Vagina (tissue), 2 donors: ENCODE data around the gene IL18BP. TPM values are rescaled to one million over a fixed set of nuclear protein-coding genes. Genes with fewer than 3 reads are reported as not detected.

Source experiments
- DNase-seq, 2 donors: peaks; one replicate each; pipeline ENCODE4 v3.0.0-alpha.2; 2017; ENCODE audit errors: extremely low spot score in 2 of 2
- H3K27ac ChIP-seq: fragments of 200-600 bp; sonication (generic); one replicate; pipeline ENCODE4 v1.5.1; 2019
- H3K27me3 ChIP-seq: fragments of 200-600 bp; sonication (generic); one replicate; pipeline ENCODE4 v1.5.1; 2019
- H3K36me3 ChIP-seq, 2 donors: fragments of 200-600 bp; sonication (generic); one replicate each; pipeline ENCODE4 v1.5.1; 2017 to 2019
- H3K4me1 ChIP-seq: fragments of 200-600 bp; sonication (generic); one replicate; pipeline ENCODE4 v1.5.1; 2019
- H3K4me3 ChIP-seq, 2 donors: fragments of 200-600 bp; sonication (generic); 1 replicate in 1 of 2; 2 replicates in 1 of 2; pipeline ENCODE4 v1.5.1; 2016 to 2019
- H3K9me3 ChIP-seq: fragments of 200-600 bp; sonication (generic); one replicate; pipeline ENCODE4 v1.5.1; 2019
- CTCF ChIP-seq, 3 experiments: fragments of 450-650 bp in 2 of 3; fragments of 200-600 bp in 1 of 3; sonication (generic) in 1 of 3; IDR thresholded peaks; one replicate each; pipeline ENCODE4 v1.5.1; 2017 to 2019; ENCODE audit warnings: antibody characterized with exemption in 3 of 3, mild to moderate bottlenecking in 2 of 3, moderate library complexity in 2 of 3
- POLR2A ChIP-seq, 2 donors: fragments of 450-650 bp; IDR thresholded peaks; one replicate each; pipeline ENCODE4 v1.6.1; 2017; ENCODE audit warnings: antibody characterized with exemption in 2 of 2, mild to moderate bottlenecking in 2 of 2, moderate library complexity in 2 of 2
- POLR2AphosphoS5 ChIP-seq, 2 donors: sonication (generic); formaldehyde crosslinking; IDR thresholded peaks; one replicate each; pipeline ENCODE4 v1.9.0; 2017; ENCODE audit warnings: antibody characterized with exemption in 2 of 2, mild to moderate bottlenecking in 2 of 2, low read depth in 1 of 2; ENCODE audit not compliant: insufficient read depth in 1 of 2
- intact Hi-C: fragments of 100-400 bp; cut with DNase I; formaldehyde crosslinking; loops from one replicate; pipeline ENCODE4 v1.15.1; 2023
- total RNA-seq: library from RNA; depleted of rRNA; stranded (reverse); fragments of >200 nt; gene quantifications from one replicate; pipeline ENCODE4 v1.2.3, GENCODE V29; 2016

The IL18BP gene
- total RNA-seq, 1 donor from 2014 or later = 2.7 TPM

- no peak for DNase-seq
- TF ChIP-seq POLR2A (IDR thresholded peaks at IDR 0.05) (no peak), POLR2AphosphoS5 (IDR thresholded peaks at IDR 0.05; ENCODE audit: insufficient read depth in 1 of 2, low read depth in 1 of 2) (no peak), CTCF (IDR thresholded peaks at IDR 0.05) (no peak)
- Histone ChIP-seq H3K27ac (no peak overlapping the region), H3K9me3 (no peaks in the 10 kb centered on the region), H3K36me3 (peaks cover 11 to 94% of the 10 kb centered on the region in 2 donors), H3K4me1 (peaks cover 1% of the 10 kb centered on the region), H3K4me3 (no peak overlapping the region), H3K27me3 (no peaks in the 10 kb centered on the region)
- intact Hi-C loops = no loop called here
Measured at GRCh38 chr11:72005347-72006260, 6.9 kb downstream of the IL18BP start.

DNA sequence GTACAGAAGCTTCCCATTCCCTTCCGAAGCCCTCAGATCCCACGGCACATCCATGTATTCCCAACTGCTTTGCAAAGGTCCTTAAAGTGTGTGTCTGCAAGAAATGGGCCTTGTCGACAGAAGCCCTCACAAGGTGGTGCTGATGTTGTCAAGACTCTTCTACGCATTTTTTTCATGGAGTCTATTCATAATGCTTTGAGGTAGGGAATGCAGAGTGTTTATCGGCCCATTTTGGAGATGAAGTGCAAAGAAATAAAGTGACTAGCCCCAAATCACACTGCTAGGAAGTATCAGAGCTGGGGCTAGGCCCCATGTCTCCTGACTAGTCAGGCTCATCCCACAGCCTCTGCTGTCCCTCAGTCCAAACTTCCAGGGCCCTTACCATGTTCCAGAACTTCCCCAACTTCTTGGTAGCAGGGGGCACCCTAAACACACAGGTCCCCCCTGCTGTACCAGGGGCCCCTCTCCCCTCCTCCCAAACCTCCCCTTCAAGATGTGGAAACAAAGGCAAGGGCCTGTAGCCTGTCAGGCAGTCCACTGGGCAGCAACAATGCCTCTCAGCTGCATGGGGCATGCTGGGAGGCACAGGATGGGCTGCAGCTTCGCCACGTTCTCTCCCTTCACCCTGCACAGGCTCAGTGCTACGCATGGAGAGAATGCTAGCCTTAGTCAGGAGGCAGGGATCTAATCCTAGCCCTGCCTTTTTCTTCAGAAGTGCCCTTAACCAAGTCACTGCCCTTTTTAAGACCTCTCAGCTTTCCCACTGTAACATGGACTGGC lies 7.8 kb downstream of the IL18BP start:
- intact Hi-C loops = no loop called here
- H3K27me3 ChIP-seq = no peaks in the 10 kb centered on the region
- H3K4me3 ChIP-seq = no peak overlapping the region
- H3K36me3 ChIP-seq = peaks cover 11 to 98% of the 10 kb centered on the region in 2 donors
- no peak overlapping the region for H3K27ac ChIP-seq
- H3K4me1 ChIP-seq = peaks cover 8% of the 10 kb centered on the region
- no peaks in the 10 kb centered on the region for H3K9me3 ChIP-seq
- no peak for TF ChIP-seq POLR2AphosphoS5 (IDR thresholded peaks at IDR 0.05; ENCODE audit: insufficient read depth in 1 of 2, low read depth in 1 of 2)
- no peak for TF ChIP-seq POLR2A (IDR thresholded peaks at IDR 0.05)
- no peak for TF ChIP-seq CTCF (IDR thresholded peaks at IDR 0.05)
- DNase-seq = no peak

DNA sequence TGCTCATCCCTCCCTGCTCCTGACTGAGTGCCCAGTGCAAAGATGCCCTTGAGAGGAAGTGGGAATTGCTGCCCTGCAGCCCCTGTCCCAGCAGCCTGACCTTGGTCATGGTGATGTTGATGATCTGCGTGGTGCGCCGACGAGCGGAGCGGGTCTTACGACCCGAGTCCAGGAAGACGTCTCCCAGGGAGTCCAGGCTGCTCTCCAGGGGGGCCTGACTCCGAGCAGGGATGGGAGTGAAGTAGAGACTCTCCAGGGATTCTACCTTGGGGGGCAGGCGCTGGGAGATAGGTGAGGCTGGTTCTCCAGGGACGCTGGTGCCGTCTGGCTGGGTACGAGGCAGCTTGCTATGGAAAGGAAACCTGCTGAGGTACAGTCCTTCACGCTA lies 8.4 kb downstream of the IL18BP start:
- Histone ChIP-seq H3K27me3 (no peaks in the 10 kb centered on the region), H3K9me3 (no peaks in the 10 kb centered on the region), H3K4me1 (peaks cover 14% of the 10 kb centered on the region), H3K4me3 (no peak overlapping the region), H3K36me3 (peaks cover 11 to 98% of the 10 kb centered on the region in 2 donors), H3K27ac (no peak overlapping the region)
- intact Hi-C loops = no loop called here
- DNase-seq = no peak
- no peak for TF ChIP-seq POLR2AphosphoS5 (IDR thresholded peaks at IDR 0.05; ENCODE audit: insufficient read depth in 1 of 2, low read depth in 1 of 2)
- TF ChIP-seq CTCF (IDR thresholded peaks at IDR 0.05) = no peak
- no peak for TF ChIP-seq POLR2A (IDR thresholded peaks at IDR 0.05)

- Histone ChIP-seq H3K36me3 (peaks cover 11 to 100% of the 10 kb centered on the region in 2 donors), H3K4me3 (no peak overlapping the region), H3K27me3 (no peaks in the 10 kb centered on the region), H3K9me3 (no peaks in the 10 kb centered on the region), H3K27ac (no peak overlapping the region), H3K4me1 (peaks cover 19% of the 10 kb centered on the region)
- no peak for TF ChIP-seq CTCF (IDR thresholded peaks at IDR 0.05)
- TF ChIP-seq POLR2A (IDR thresholded peaks at IDR 0.05) = no peak
- no peak for TF ChIP-seq POLR2AphosphoS5 (IDR thresholded peaks at IDR 0.05; ENCODE audit: insufficient read depth in 1 of 2, low read depth in 1 of 2)
- intact Hi-C loops = no loop called here
- no peak for DNase-seq
Measured at GRCh38 chr11:72007587-72007986, 8.9 kb downstream of the IL18BP start.
